GM23338 (cell line): ENCODE measurements around the gene FILIP1. TPM values are rescaled to one million over a fixed set of nuclear protein-coding genes. Genes with fewer than 3 reads are reported as not detected.
A peak's percentile ranks its signal among the peaks of the same experiment; 100 is the strongest.

ENCODE experiments used
- ATAC-seq: fragments of 200-7000 bp; cut with Tn5 transposase; 3 replicates; pipeline ENCODE4 v1.9.1; 2020
- DNase-seq: peaks from one replicate; pipeline ENCODE4 v3.0.0-alpha.2; 2015; ENCODE audit warnings: low spot score
- H2AFZ ChIP-seq: fragments of 200-600 bp; sonication (generic); 2 replicates; pipeline ENCODE4 v1.8.0; 2016; ENCODE audit warnings: antibody characterized with exemption, mild to moderate bottlenecking, moderate library complexity
- H3F3A ChIP-seq: fragments of 200-600 bp; sonication (generic); replicated peaks from 2 replicates; pipeline ENCODE4 v1.8.0; 2017; ENCODE audit warnings: antibody characterized with exemption, mixed run types, low read depth
- H3K27ac ChIP-seq: fragments of 200-600 bp; sonication (generic); 2 replicates; pipeline ENCODE4 v1.6.1; 2016; ENCODE audit warnings: low read depth
- H3K27me3 ChIP-seq: fragments of 200-600 bp; sonication (generic); 2 replicates; pipeline ENCODE4 v1.8.0; 2016; ENCODE audit warnings: mild to moderate bottlenecking, mixed run types, moderate library complexity; ENCODE audit not compliant: insufficient read depth
- H3K36me3 ChIP-seq: fragments of 200-600 bp; sonication (generic); 2 replicates; pipeline ENCODE4 v1.8.0; 2016; ENCODE audit warnings: mild to moderate bottlenecking; ENCODE audit not compliant: insufficient read depth
- H3K4me1 ChIP-seq: fragments of 200-600 bp; sonication (generic); 2 replicates; pipeline ENCODE4 v1.8.0; 2016; ENCODE audit warnings: mild to moderate bottlenecking, moderate library complexity; ENCODE audit not compliant: insufficient read depth
- H3K4me2 ChIP-seq: fragments of 200-600 bp; sonication (generic); 2 replicates; pipeline ENCODE4 v1.7.1; 2017; ENCODE audit warnings: mixed run types
- H3K4me3 ChIP-seq: fragments of 200-600 bp; sonication (generic); 2 replicates; pipeline ENCODE4 v1.6.1; 2016; ENCODE audit warnings: mixed run types
- H3K79me2 ChIP-seq: fragments of 200-600 bp; sonication (generic); replicated peaks from 2 replicates; pipeline ENCODE4 v1.8.0; 2017; ENCODE audit warnings: mild to moderate bottlenecking; ENCODE audit not compliant: insufficient read depth
- H3K9me2 ChIP-seq: fragments of 200-600 bp; sonication (generic); 2 replicates; pipeline ENCODE4 v1.8.0; 2017; ENCODE audit not compliant: insufficient read depth
- H4K20me1 ChIP-seq: fragments of 200-600 bp; sonication (generic); replicated peaks from 2 replicates; pipeline ENCODE4 v1.8.0; 2017; ENCODE audit warnings: mild to moderate bottlenecking; ENCODE audit not compliant: insufficient read depth
- H3K27ac Mint-ChIP-seq: 2 replicates; pipeline ENCODE4 v1.8.0; 2020; ENCODE audit warnings: inconsistent platforms, mild to moderate bottlenecking, moderate library complexity, mixed read lengths
- H3K27me3 Mint-ChIP-seq: 3 replicates; pipeline ENCODE4 v1.8.0; 2022; ENCODE audit warnings: low read depth, mild to moderate bottlenecking, moderate library complexity, mixed read lengths, inconsistent platforms; ENCODE audit not compliant: insufficient read depth, poor library complexity
- H3K36me3 Mint-ChIP-seq: 3 replicates; pipeline ENCODE4 v1.8.0; 2021; ENCODE audit warnings: low read depth, mild to moderate bottlenecking, inconsistent platforms, moderate library complexity, mixed read lengths
- H3K4me1 Mint-ChIP-seq: 3 replicates; pipeline ENCODE4 v1.8.0; 2020; ENCODE audit warnings: mild to moderate bottlenecking, inconsistent platforms, mixed read lengths
- H3K4me3 Mint-ChIP-seq: 3 replicates; pipeline ENCODE4 v1.8.0; 2021; ENCODE audit warnings: moderate library complexity, mild to moderate bottlenecking, inconsistent platforms, mixed read lengths
- H3K9me3 Mint-ChIP-seq: 3 replicates; pipeline ENCODE4 v1.8.0; 2020; ENCODE audit warnings: moderate library complexity, mild to moderate bottlenecking, inconsistent platforms, mixed read lengths
- CREB1 ChIP-seq: fragments of 250-450 bp; sonication (Bioruptor Pico); IDR thresholded peaks from 2 replicates; pipeline ENCODE4 v1.5.0; 2020; ENCODE audit warnings: low read depth, mild to moderate bottlenecking, moderate library complexity
- EZH2 ChIP-seq: fragments of 200-600 bp; sonication (generic); IDR thresholded peaks from one replicate; pipeline ENCODE4 v1.8.0; 2017; ENCODE audit warnings: antibody characterized with exemption, mild to moderate bottlenecking, low read depth; ENCODE audit not compliant: unreplicated experiment
- ZNF331 ChIP-seq: fragments of 250-450 bp; sonication (Bioruptor Pico); IDR thresholded peaks from 2 replicates; pipeline ENCODE4 v1.5.0; 2020; ENCODE audit warnings: low read depth, mild to moderate bottlenecking, moderate library complexity
- polyA plus RNA-seq: library from polyadenylated mRNA; unstranded; fragments of >200 nt; fragmentation: Nextera tagmentation; extraction: Ambion mirVana; gene quantifications from 2 replicates; pipeline ENCODE4 v1.2.1, GENCODE V29; 2016
- total RNA-seq: library from RNA; depleted of rRNA; stranded (reverse); fragments of >200 nt; shearing (Covaris generic); gene quantifications from 2 replicates; pipeline ENCODE4 v1.2.3, GENCODE V29; 2014
- TF ChIP-seq, protein P1 (sequence below): IDR thresholded peaks from one replicate; pipeline ENCODE4 v1.6.1; 2018; ENCODE audit warnings: antibody characterized with exemption; ENCODE audit not compliant: unreplicated experiment
- TF ChIP-seq, protein P2 (sequence below), 2 experiments: fragments of 200-600 bp in 1 of 2; sonication (generic) in 1 of 2; conservative IDR thresholded peaks; 2 replicates each; pipeline versions ENCODE4 v1.5.1 to v1.6.1; 2016 to 2017; ENCODE audit warnings: antibody characterized with exemption in 2 of 2, low read depth in 2 of 2, mild to moderate bottlenecking in 2 of 2, moderate library complexity in 1 of 2
- TF ChIP-seq, protein P3 (sequence below): IDR thresholded peaks from 2 replicates; pipeline ENCODE4 v1.6.1; 2016; ENCODE audit warnings: antibody characterized with exemption

Gene FILIP1
- total and polyA plus RNA-seq, 2 experiments from 2014 or later, result 3.7 to 6.4 TPM

DNA sequence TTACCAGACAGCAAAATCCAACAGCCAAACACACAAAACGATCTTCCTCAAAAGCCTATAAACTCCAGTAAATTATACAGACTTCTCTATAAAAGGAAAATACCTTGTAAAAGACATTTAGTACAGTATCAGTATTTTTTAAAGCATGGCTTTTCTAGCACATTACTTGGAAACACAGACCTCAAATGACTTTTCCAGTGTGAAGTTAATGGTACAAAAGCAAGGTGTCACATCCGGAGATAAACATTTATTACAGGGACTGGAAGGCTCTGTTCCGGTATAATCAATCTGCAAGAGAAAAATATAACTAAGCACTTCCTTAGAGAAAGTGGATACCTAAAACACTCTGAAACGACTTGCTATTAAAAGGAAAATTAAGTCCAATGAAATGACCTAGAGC lies 226.1 kb downstream of the FILIP1 start (continued):
- TF ChIP-seq, protein P1, sequence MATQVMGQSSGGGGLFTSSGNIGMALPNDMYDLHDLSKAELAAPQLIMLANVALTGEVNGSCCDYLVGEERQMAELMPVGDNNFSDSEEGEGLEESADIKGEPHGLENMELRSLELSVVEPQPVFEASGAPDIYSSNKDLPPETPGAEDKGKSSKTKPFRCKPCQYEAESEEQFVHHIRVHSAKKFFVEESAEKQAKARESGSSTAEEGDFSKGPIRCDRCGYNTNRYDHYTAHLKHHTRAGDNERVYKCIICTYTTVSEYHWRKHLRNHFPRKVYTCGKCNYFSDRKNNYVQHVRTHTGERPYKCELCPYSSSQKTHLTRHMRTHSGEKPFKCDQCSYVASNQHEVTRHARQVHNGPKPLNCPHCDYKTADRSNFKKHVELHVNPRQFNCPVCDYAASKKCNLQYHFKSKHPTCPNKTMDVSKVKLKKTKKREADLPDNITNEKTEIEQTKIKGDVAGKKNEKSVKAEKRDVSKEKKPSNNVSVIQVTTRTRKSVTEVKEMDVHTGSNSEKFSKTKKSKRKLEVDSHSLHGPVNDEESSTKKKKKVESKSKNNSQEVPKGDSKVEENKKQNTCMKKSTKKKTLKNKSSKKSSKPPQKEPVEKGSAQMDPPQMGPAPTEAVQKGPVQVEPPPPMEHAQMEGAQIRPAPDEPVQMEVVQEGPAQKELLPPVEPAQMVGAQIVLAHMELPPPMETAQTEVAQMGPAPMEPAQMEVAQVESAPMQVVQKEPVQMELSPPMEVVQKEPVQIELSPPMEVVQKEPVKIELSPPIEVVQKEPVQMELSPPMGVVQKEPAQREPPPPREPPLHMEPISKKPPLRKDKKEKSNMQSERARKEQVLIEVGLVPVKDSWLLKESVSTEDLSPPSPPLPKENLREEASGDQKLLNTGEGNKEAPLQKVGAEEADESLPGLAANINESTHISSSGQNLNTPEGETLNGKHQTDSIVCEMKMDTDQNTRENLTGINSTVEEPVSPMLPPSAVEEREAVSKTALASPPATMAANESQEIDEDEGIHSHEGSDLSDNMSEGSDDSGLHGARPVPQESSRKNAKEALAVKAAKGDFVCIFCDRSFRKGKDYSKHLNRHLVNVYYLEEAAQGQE, result no peak

DNA sequence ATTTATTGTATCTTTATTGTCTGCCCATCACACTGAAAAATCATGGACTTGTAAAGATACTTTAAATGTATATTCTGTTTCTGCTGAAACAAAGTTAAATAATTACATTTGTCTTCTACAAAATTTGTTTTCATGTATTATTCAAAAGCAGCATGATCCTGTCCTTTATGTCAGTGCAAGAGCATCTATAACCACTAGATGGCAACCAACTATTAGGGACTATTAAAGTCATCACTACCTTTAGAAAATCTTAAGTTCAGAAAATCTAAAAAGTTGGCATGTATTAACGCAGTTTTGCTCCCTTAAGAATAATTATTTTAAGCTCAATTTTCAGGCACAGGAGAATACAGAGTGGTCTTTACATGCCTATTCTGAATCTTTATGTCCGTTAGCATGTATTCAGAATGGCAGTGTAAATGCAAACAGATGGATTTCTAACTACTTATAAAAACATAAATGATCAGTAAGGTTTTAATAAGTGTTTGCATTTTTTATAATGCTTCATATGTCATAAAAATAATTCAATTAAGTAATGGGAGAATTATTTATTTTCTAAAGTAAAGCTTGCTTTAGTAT lies 226.8 kb downstream of the FILIP1 start:
- Mint-ChIP-seq H3K27me3 (no peaks in the 10 kb centered on the region), H3K4me1 (peaks cover 25% of the 10 kb centered on the region), H3K4me3 (no peak overlapping the region; the same call in 2 of the 3 replicates), H3K27ac (no peak overlapping the region), H3K9me3 (peaks cover 4% of the 10 kb centered on the region; the same call in 2 of the 3 replicates), H3K36me3 (peaks cover 26% of the 10 kb centered on the region)
- Histone ChIP-seq H2AFZ (no peak overlapping the region), H3K27ac (no peak overlapping the region), H3K79me2 (peaks cover 71% of the 10 kb centered on the region), H3K27me3 (no peaks in the 10 kb centered on the region), H3K36me3 (no peaks in the 10 kb centered on the region), H3K9me2 (0 out of 2 replicates have a peak, but pooled peaks cover 4% of the 10 kb centered on the region), H3F3A (no peaks in the 10 kb centered on the region), H3K4me3 (no peak overlapping the region), H4K20me1 (no peaks in the 10 kb centered on the region), H3K4me2 (peak overlapping the region; percentile 22), H3K4me1 (peaks cover 24% of the 10 kb centered on the region)
- TF ChIP-seq, protein P2, sequence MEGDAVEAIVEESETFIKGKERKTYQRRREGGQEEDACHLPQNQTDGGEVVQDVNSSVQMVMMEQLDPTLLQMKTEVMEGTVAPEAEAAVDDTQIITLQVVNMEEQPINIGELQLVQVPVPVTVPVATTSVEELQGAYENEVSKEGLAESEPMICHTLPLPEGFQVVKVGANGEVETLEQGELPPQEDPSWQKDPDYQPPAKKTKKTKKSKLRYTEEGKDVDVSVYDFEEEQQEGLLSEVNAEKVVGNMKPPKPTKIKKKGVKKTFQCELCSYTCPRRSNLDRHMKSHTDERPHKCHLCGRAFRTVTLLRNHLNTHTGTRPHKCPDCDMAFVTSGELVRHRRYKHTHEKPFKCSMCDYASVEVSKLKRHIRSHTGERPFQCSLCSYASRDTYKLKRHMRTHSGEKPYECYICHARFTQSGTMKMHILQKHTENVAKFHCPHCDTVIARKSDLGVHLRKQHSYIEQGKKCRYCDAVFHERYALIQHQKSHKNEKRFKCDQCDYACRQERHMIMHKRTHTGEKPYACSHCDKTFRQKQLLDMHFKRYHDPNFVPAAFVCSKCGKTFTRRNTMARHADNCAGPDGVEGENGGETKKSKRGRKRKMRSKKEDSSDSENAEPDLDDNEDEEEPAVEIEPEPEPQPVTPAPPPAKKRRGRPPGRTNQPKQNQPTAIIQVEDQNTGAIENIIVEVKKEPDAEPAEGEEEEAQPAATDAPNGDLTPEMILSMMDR (conservative IDR thresholded peaks at IDR 0.05; ENCODE audit: low read depth in 2 of 2), result peak; percentile 61 to 91
- TF ChIP-seq ZNF331 (CRISPR knock-in tag), result no peak
- DNase-seq, result peak; percentile 71
- peak; percentile 36; the same call in 2 of the 3 replicates for ATAC-seq

DNA sequence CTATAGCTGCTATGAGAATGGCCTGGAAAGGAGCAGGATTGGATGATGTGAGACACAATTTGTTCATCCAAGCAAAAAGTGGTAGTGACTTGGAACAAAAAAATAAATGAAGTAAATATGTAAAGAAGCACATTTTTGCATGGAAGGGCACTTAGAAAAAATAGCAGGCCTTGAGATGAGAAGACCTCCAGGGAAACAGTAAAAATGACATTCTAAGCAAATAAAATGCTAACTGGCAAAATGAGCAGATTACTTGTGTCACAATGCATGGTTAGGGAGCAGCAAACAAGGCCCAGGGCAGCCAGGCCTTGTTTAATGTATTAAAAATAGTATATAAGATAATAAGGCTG lies 230.2 kb downstream of the FILIP1 start:
- Mint-ChIP-seq H3K27me3 (no peaks in the 10 kb centered on the region), H3K27ac (no peak overlapping the region), H3K36me3 (peaks cover 15% of the 10 kb centered on the region), H3K4me3 (no peak overlapping the region), H3K4me1 (peaks cover 16% of the 10 kb centered on the region; the same call in 2 of the 3 replicates), H3K9me3 (no peaks in the 10 kb centered on the region)
- Histone ChIP-seq H3K27ac (no peak overlapping the region), H3K4me2 (no peak overlapping the region), H3K4me1 (peaks cover 12% of the 10 kb centered on the region), H3K4me3 (no peak overlapping the region), H2AFZ (no peak overlapping the region), H3K27me3 (no peaks in the 10 kb centered on the region), H3K36me3 (peaks cover 6% of the 10 kb centered on the region; the same call in 1 of the 2 replicates), H3K9me2 (no peaks in the 10 kb centered on the region), H3K79me2 (peaks cover 38% of the 10 kb centered on the region), H3F3A (no peaks in the 10 kb centered on the region), H4K20me1 (no peaks in the 10 kb centered on the region)
- DNase-seq (no peak), ATAC-seq (no peak)
- TF ChIP-seq, protein P2 (conservative IDR thresholded peaks at IDR 0.05; ENCODE audit: low read depth in 2 of 2), result no peak
- TF ChIP-seq CREB1 (CRISPR knock-in tag) (no peak), EZH2 (no peak)
- TF ChIP-seq, protein P3, sequence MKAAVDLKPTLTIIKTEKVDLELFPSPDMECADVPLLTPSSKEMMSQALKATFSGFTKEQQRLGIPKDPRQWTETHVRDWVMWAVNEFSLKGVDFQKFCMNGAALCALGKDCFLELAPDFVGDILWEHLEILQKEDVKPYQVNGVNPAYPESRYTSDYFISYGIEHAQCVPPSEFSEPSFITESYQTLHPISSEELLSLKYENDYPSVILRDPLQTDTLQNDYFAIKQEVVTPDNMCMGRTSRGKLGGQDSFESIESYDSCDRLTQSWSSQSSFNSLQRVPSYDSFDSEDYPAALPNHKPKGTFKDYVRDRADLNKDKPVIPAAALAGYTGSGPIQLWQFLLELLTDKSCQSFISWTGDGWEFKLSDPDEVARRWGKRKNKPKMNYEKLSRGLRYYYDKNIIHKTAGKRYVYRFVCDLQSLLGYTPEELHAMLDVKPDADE, result no peak
